Stimulated activated CD8-positive, alpha-beta memory T cell treated with anti-CD3 and anti-CD28 coated beads, Interleukin-4, amount 100 ng/mL, for 4 hours (primary cell): ENCODE measurements around the gene ZNHIT6.
"Not testable (repeated sequence)": the region's sequence is repeated elsewhere in the genome, so short reads cannot be mapped to it uniquely, and the experiment has no call there.

Source experiments
- DNase-seq, 2 donors: peaks; one replicate each; pipeline ENCODE4 v3.0.0-alpha.2; 2020; ENCODE audit warnings: low read depth in 2 of 2, low spot score in 1 of 2

ZNHIT6 gene, protein sequence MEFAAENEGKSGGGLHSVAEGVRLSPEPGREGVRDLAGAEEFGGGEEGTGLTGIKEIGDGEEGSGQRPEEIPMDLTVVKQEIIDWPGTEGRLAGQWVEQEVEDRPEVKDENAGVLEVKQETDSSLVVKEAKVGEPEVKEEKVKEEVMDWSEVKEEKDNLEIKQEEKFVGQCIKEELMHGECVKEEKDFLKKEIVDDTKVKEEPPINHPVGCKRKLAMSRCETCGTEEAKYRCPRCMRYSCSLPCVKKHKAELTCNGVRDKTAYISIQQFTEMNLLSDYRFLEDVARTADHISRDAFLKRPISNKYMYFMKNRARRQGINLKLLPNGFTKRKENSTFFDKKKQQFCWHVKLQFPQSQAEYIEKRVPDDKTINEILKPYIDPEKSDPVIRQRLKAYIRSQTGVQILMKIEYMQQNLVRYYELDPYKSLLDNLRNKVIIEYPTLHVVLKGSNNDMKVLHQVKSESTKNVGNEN

DNA sequence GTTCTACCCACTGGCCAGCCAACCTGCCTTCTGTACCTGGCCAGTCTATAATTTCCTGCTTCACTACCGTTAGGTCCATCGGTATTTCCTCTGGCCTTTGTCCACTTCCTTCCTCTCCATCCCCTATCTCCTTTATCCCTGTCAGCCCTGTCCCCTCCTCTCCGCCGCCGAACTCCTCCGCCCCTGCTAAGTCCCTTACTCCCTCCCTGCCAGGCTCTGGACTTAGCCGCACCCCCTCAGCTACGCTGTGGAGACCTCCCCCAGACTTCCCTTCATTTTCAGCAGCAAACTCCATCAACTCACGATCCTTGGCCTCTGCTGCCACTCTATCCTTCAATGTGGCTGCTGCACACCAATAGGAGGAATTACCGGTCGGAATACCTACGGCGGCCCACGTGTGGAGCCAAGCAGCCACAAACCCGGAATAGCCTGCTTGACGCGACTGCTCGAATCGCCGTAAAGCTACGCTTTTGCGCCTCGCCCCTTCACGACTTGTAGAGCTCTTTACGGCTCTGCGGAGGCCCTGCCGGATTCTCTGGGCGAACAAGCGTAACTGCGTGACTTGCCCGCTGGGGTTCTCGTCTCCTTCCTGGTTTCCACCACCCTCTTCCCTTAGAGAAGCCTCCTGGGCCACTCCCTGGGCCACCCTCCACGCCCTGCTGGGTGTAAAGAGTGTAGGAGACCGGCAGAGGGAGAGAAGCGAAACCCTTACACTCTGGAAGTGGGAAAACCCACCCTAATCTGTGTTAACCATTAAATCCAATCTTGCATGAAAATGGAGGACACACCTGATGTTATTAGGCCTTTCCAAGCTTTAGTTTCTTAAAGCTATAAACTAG, at the start of gene ZNHIT6:
ZNHIT6 (minus strand) TSS at position 444 of the 839 bp plus-strand sequence; CDS start at position 295, 149 bp downstream.
- DNase-seq = peak; percentile 54 to 70

DNA sequence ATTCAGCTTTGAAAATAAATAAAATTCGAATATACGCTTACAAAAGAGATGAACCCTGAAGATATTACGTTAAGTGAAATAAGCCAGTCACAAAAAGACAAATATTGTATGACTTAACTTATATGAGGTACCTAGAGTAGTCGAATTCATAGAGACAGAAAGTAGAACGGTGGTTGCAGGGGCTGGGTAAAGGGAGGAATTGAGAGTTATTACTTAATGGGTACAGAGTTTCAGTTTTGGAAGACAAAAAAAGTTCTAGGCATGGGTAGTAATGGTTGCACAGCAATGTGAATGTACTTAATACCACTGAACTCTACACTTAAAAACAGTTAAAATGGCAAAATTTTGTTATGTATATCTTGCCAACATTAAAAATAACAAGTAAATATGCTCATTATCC, 48.6 kb upstream of the ZNHIT6 start:
- DNase-seq = no peak

DNA sequence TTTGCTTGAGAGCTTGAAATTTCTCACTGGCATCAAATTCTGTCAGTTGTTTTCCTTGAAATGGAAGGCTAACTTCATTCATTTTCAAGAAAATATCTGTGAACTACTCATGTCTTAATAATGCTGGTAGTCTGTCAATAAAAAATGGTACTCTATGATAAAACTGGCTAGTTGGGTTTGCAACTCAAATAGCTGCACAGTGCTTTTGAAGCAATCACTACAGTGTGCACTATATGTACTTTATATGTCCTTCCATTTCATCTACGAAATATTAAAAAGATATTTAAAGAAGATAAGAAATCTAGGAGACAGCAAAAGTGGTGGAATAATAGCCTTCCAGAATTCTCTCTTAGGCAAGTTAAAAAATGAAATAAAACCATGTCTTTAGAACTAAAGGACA, 39.9 kb upstream of the ZNHIT6 start:
- DNase-seq = no peak

DNA sequence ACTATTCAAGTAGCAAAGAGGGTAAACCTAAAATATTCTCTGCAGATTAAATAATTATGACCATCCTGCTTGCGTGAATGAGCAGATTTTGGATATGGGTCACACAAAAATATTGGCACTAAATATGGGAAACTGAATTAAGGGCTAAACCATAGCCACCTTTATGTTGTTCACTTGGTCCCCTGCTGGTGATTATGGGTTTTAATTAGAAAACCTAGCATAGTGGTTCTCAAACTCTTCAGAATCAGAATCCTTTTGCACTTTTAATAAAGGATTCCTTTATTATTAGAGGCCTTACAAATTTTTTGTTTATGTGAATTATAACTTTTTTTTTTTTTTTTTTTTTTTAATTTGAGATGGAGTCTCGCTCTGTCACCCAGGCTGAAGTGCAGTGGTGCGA, 38.5 kb upstream of the ZNHIT6 start:
- DNase-seq = no peak

DNA sequence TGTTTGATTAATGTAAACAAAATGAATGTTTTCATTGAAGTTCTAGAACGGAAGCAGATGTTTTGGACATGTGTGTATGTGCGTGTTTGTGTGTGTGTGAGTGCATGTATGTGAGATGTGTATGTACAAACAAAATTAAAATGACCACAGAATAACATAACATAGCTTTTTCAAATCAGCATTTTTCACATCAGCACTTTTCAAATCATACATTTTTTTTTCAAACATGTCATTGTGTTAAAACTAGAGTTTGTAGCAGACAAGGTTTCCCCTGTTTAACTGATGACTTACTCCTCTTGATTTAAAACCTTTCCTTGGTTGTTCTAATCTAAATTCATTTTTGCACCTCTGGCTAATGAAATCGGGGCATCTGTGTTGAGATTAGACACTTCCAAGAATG, 35.6 kb upstream of the ZNHIT6 start:
- DNase-seq = no peak

DNA sequence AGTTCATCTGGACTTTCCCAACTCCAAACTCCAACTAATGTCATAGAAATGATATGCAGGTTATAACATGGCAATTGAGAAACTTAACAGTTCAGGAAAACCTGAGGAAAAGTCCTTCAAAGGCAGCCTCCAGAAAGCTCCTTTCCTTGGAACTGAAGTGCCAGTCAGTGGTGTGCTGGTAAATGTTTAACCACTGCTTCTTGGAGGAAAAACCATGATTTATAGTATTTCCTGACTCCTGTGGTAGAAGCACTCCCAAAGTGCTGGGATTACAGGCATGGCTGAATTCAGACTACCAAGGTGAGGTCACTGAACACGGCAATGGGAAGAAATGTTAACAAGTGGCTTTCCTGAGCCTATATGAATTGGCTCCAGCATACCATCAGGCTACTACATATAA, 26.7 kb upstream of the ZNHIT6 start:
- DNase-seq = no peak

DNA sequence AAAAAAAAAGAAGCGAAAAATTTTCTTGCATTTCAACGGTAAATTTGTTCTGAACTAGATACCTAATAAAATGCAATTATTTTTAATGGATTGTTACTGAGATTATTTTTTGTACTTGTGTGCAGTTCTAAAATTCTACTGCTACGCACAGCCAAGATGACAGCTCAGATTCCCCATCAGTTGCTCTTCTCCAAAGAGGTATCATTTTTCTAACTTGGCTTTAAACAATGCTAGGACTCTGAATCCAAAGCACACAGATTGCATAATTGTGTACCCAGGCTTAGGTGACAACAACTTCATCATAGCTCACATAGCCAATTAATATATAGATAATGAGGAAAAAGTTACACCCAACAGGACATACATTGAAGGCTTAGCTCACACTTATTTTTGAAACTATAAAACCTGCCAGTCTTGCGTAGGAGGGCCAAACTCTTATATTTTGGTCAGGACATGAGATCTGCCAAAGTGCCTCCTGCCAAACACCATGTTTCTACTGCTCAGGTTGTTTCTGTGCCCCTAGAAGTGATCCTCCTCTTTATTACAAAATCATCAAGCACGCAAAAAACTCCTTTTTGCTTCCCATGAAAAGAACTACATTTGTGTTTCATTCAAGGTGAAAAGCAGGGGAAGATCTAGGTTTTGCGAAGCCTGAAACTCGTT, 10.6 kb upstream of the ZNHIT6 start:
- no peak for DNase-seq

DNA sequence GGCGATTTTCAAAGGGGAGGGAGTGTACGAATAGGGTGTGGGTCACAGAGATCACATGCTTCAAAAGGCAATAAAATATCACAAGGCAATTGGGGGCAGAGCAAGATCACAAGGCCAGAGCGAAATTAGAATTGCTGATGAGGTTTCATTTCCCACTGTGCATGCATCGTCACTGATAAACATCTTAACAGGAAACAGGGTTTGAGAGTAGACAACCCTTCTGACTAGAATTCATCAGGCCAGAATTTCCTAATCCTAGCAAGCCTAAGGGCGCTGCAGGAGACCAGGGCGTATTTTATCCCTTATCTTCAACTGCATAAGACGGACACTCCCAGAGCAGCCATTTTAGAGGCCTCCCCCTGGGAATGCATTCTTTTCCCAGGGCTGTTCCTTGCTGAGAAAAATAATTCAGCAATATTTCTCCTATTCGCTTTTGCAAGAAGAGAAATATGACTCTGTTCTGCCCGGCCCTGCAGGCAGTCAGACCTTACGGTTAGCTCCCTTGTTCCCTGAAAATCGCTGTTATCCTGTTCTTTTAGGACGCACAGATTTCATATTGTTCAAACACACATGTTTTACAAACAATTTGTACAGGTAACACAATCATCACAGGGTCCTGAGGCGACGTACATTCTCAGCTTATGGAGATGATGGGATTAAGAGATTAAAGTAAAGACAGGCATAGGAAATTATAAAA, 6.3 kb upstream of the ZNHIT6 start:
- DNase-seq = not testable (repeated sequence)

DNA sequence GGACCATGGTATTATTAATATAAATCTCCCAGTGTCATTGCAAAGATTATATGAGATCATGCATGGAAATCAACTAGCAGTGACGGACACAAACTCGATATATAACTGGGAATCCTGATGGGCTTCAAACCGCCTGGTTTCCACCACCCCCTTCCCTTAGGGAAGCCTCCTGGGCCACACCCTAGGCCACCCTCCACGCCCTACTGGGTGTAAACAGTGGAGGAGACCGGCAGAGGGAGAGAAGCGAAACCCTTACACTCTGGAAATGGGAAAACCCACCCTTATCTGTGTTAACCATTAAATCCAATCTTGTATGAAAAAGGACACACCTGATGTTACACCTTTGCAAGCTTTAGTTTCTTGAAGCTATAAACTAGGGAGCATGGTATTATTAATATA, 595 bp upstream of the ZNHIT6 start:
- DNase-seq = no peak

DNA sequence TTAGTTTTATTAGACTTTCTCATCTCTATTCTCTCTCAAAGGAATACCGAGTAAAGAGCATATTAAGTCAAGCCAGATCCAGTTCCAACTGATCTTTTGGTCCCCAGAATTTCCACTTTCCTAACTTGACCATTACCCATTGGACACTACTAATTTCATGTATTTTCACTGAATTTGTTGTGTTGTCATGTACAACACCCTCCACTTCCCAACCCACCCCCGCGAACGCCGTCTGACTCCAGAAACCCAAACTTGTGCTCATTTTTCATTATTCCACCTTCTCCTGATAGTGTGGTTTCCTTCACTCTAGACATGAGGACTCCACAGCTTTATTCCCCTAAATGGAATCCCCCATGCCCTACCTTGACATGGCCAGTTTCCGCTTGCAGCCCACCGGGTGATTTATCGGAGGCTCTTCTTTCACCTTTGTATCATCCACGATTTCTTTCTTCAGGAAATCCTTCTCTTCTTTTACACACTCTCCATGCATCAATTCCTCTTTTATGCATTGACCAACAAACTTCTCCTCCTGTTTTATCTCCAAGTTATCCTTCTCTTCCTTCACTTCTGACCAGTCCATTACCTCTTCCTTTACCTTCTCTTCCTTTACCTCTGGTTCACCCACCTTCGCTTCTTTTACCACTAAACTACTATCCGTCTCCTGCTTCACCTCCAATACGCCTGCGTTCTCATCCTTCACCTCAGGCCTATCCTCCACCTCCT, 805 bp downstream of the ZNHIT6 start:
- DNase-seq = no peak

DNA sequence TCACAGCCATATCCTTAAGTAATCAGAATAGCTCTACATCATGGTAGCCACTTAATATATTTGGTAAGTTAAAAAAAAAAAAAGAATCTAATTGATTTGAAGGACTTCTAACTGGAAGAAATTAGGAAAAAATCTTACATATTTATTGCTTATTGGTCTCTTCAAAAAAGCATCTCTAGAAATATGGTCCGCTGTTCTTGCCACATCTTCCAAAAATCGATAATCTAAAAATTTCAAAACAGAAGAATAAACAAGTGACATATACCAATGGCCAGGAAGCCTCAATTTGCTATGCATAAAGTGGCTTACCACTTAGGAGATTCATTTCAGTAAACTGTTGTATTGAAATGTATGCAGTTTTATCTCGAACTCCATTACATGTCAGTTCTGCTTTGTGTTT, 2.3 kb downstream of the ZNHIT6 start:
- no peak for DNase-seq

DNA sequence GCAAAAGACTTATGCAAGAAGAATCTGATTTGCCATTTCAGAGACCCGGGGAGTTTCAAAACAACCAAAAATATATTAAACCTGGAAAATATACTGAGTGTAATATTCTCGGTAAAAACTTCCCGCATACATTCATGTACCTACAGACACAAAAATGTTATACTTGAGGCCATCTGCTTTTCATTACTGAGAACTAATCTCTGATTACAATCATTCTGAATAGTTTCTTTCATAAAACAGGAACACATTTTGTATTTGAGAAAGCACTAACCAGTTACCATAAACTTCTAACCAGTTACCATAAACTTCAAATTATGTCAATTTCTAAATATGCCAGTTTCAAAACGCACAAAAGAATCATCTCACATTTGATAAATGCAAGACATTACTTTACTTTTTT, 7.8 kb downstream of the ZNHIT6 start:
- no peak for DNase-seq

DNA sequence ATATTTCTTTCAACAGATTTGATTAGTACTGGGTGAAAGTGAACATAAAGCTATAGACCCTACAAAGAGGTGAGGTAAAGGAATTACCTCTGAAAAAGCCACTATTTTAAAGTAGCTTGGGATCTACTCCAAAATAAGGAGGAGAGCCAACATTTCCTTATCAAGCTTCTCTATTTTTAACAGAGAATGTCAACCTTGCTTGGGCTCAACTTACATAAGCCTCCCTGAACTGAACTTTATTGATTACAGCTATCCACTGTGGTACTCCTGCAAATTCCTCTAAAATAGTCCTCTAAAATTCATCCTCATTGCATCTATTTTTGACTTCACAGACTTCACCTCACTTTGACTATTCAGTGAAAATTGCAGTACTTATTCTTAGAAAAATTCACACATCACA, 10.3 kb downstream of the ZNHIT6 start:
- no peak for DNase-seq

DNA sequence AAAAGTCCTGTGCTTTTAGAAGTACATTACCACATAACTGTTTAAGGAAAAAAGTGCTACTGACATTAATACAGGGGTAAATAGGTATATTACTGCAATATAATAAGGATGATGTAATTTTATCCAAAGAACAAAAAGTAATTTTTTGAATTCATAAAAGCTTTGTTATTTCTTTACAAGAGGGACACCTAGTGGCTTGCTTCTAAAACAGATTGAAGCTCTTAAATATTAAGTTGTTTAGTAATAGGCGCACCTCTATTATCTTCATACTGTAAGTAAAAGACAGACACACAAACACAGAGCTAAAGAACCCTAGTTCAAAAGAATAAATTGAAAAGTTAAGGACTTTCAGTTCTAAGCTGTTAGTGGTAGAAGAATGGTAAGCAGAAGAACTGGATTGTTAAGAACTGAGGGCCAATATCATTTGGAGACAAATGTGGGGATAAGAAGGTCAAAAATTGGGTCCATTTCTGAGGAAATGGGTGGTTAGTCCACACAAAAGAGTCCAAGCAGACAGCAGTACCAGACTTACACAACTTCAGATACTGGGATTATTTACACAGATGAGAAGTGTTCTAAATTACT, 15.4 kb downstream of the ZNHIT6 start:
- DNase-seq = no peak

DNA sequence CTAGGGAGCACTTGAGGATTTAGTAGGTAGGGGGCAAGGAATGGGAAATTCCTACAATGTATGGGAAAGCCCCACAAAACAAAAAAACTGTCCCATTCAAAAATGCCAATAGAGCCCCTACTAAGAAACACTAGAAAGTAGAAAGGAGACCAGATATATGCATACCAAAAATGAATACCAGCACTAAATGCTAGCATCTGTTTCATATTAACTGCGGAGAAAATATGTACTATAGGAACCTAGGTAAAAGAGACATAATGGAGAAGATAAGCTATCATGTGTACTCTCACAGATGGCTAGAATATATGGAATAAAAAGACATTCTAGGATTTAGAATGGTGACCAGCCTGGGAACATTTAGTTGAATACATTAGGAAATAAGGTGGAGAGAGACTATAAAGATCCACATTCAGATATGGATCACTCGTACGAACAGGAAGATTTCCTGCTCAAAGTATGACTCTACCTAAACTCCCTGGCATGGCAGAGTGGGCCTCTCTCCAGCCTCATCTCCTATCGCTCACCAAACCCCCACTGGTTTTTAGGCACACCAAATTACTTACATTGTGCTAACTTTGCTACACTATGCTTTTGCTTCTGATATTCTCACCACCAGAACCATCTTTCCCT, 18.3 kb downstream of the ZNHIT6 start:
- no peak for DNase-seq

DNA sequence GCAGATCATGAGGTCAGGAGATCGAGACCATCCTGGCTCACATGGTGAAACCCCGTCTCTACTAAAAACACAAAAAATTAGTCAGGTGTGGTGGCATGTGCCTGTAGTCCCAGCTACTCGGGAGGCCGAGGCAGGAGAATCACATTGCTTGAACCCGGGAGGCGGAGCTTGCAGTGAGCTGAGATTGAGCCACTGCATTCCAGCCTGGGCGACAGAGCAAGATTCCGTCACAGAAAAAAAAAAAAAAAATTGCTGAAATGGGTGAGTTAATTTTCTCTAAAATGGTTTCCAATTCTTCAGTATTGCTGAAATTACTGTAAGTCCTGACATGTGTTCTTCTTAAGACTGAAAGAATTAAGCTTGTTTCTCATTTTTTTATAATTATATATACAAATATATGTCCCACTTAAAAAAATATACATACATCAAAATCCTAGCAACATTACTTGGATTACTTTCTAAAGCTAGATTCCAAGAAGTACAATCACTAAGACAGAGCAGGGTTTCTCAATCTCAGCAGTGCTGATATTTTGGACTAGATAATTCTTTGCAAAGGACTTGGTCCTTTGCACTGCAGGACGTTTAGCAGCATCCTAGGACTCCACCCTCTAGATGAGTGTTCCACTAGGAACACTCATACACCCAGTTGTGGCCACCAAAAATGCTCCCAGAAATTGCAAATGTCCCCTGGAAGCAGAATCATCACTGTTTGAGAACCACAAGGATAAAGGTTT, 24.8 kb downstream of the ZNHIT6 start:
- DNase-seq = no peak

DNA sequence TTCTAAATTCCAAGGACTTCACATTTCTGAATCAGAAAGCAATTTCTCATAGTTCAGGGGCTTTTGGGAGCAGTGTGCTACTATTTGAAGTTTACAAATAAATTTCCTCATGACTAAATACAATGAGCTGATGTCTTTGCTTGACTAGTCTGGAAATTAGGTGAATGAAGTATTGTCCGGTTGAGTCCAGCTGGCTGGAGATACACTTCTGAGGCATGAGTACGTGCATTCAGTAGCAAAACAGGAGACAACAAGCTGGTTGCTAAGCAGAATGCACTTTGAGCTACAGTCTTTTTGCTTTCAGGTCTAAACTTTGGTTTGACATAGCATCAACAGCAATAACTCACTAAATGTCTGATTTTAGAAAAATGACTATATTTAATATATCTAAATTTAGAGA, 27.1 kb downstream of the ZNHIT6 start:
- no peak for DNase-seq

DNA sequence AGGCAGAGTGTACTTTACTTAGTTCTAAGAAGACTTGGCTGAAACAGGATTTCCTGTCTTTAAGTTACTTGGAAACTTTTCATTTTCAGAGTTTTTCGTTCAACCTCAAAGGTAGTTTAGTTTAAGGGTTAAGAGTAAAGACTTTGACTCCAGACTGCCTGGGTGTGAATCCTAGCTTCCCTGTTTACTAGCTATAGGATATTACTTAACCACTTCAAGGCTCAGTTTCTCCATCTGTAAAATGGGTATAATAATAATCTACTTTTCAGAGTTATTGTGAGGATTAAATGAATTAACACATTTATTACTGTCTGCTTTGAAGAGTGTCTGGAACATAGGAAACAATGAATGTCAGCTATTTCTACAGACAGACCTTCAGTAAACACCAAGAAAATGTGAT, 30.0 kb downstream of the ZNHIT6 start:
- DNase-seq = no peak

DNA sequence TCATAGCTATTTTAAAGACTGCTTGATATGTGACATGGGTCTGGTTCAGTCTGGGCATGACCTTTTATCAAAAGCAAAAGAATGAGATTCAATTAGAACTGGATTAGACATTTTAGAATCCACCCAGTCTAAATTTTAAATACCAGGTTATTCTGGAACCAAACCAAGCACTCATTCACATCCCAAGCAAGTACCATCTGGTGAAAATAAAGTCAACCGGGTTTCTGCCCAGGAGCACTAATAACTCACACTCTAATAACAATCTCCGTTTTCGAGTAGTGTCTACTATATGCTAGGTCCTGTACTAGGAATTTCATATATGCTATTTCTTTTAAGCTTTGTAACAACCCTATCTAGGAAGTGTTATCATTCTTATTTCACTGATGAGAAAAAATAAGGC, 30.6 kb downstream of the ZNHIT6 start:
- DNase-seq = no peak
